ENCODE data around the gene SYCP1.
"Not testable (repeated sequence)": the region's sequence is repeated elsewhere in the genome, so short reads cannot be mapped to it uniquely, and the experiment has no call there.

SYCP1 gene, protein sequence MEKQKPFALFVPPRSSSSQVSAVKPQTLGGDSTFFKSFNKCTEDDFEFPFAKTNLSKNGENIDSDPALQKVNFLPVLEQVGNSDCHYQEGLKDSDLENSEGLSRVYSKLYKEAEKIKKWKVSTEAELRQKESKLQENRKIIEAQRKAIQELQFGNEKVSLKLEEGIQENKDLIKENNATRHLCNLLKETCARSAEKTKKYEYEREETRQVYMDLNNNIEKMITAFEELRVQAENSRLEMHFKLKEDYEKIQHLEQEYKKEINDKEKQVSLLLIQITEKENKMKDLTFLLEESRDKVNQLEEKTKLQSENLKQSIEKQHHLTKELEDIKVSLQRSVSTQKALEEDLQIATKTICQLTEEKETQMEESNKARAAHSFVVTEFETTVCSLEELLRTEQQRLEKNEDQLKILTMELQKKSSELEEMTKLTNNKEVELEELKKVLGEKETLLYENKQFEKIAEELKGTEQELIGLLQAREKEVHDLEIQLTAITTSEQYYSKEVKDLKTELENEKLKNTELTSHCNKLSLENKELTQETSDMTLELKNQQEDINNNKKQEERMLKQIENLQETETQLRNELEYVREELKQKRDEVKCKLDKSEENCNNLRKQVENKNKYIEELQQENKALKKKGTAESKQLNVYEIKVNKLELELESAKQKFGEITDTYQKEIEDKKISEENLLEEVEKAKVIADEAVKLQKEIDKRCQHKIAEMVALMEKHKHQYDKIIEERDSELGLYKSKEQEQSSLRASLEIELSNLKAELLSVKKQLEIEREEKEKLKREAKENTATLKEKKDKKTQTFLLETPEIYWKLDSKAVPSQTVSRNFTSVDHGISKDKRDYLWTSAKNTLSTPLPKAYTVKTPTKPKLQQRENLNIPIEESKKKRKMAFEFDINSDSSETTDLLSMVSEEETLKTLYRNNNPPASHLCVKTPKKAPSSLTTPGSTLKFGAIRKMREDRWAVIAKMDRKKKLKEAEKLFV

DNA sequence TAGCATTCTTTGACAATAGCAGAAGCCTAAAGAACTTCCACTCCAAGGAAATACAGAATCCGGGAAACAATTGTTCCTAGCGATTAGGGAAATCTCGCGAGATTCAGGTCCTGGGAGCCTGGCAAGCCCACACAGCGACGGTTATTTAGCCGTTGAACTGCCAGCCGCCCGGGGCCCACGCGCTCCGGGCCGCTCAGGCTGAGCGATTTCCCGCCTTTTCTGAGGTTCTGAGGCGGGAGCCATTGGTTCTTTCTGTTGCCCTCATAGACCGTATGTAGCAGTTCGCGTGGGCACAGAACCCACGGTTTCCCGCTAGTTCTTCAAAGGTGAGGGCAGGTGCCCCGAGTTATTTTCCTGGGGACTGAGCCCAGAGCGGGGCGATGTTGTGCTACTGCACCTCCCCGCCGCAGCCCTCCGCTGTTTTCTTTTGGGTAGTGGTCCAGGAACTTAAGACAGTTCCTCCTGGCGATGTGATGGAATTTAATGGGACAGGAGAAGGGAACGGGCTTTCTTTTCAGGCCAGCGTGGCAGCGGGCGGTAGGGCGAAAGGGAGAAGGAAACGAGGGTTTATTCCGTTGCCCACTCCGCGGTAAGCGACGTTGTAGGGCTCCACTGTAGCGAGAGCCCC lies at the start of gene SYCP1:
Gene SYCP1, plus strand, starts transcription at position 171 of the 628 bp plus-strand sequence. CDS start 602 bp downstream, outside the sequence.
- no peak for DNase-seq

DNA sequence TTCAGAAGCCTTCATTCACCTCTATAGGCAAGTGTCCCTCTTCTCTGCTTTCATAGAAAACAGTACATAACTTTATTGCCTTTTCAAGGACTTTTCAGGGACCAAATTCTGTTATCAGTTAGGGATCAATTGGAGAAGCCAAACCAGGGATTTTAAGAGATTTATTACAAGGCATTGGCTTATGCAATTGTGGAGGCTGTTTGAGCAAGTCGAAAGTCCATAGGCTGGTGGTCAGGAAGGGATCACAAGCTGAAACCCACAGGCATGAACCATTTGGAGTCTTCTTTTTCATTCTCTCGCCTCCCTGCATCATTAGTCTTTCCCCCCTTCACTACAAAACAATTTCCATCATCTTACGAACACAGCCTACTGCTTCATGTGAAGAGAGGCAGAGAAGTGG lies 34.8 kb upstream of the SYCP1 start:
- DNase-seq = no peak

DNA sequence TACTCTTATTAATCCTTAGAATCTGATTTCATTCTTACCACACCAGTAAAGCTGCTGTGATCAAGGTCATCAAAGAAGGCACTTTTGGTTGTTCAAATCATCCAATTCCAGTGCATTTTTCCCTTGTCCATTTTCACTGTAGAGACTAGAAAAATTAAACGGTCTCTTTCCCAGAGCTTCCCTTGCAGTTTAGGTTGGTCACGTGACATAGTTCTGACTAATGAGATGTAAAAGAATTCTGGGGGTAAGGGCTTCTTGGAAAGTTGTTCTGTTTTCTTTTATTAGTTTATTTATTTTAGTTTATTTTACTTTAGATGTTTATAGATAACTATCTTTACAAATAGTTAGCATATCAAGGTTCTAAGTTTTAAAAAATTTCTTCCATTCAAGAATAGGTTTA lies 34.3 kb upstream of the SYCP1 start:
- no peak for DNase-seq

DNA sequence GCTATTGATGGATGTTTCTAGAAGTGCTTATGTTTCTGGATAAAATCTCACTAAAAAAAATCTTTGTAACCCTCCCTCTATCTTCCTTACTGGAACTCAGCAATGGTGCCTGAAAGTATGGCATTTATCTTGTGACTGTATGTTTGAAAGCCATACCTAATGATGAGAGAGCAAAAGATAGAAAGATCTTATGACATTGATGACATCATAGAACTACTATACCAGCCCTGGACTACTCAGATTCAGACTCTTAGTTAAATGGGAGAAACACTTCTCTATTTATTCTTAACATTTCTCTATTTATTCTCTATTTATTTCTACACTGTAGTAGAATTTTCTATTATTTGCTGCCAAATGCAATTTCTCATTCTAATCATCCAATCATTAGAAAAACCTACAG lies 32.7 kb upstream of the SYCP1 start:
- DNase-seq = no peak

DNA sequence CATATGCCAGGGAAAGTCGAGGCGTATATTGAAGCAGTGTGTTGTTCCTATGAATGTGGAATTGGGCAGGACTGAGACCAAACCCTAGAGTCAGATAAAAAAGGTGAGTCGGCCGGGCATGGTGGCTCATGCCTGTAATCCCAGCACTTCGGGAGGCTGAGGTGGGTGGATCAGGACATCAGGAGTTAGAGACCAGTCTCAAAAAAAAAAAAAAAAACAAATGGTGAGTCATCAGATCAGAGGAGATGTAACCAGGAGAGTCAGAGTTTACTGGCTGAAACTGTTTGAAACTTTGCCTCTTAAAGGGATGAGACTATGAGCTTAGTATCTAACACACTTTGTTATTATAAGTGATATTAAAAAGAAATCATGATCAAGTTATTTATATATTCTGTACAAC lies 26.4 kb upstream of the SYCP1 start:
- no peak for DNase-seq

DNA sequence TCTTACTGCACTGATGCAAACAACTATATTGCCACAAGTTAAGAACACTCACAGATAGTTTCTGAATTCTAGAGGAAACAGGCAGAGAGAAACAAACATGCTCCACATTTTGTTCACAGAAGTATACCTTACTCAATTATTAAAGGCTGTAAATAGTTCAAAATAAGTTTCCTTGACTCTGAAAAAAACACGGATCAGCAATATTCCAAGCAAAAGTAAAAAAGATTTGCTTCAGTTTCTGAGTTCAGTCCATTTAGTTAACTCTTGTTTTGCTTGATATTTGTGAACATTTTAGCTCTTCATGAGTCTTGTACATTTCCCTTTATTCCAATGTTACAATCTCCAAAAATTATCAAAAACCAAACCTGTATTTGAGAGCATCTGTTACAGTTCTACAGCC lies 24.6 kb upstream of the SYCP1 start:
- DNase-seq = not testable (repeated sequence)

DNA sequence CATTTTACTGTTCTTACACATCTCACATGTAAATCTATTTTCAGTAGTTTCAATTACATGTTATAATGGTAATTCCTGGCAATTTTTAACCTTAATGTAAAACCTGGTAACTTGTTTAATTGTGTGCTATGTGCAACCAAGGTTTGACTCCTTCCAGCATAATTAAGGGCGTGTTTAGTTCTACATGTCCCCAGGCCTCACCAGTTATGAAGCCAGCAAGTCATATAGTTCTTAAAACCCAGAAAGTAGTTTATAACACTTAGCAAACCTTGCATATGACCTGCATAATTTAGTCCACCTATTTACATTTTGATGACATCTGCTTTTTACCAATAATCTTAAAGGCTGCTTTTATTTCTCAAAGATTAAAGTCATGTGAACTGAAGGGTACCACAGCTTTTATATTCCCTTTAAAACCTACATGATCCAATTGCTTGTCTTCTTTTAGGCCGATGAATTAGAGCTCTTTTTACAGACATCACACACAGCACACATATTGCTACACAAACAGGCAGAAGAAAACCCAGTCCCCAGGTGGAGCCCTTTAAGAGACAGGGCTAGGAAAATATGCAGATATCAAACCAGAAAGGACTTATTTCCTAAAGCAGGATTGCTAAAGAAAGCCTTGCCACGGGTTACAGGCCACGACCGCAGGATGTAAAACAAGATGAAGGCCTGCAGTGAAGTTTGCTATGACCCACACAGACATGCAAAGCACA lies 23.2 kb upstream of the SYCP1 start:
- DNase-seq = no peak

DNA sequence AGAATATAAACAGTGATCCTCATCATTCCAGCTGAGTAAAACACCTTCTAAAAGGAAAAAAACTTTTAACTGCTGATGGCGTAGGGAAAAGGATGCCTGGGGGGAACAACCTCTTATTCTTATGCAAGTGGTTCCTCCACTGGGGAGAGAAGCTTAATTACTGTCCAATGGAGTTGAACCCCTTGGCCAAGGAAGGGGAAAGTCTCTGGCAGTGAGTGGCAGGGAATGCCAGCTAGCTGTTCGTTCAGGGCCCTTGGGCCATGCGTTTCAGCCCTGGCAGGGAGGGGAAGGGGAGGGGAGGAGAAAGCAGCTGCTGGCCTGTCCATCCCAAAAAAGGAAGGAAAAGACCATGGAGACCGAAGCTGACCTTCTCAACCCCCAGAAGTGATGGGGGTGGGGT lies 22.6 kb upstream of the SYCP1 start:
- no peak for DNase-seq

DNA sequence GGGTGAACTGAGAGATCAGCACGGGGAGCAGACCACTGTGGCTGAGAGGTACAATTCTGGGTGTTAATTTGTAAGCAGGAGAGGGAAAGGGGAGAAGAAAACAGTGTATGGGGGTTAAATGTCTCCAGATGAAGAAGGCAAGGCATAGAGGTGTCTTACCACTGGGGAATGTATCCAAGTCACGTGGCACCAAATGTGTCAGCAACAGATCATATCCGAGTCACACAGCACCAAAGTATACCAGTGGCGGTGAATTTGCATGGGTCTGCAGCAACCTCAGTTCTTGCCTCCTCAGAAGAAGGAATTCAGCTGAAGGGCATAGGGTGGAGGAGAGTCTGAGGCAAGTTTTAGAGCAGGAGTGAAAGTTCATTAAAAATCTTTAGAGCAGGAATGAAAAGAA lies 21.2 kb upstream of the SYCP1 start:
- DNase-seq = no peak

DNA sequence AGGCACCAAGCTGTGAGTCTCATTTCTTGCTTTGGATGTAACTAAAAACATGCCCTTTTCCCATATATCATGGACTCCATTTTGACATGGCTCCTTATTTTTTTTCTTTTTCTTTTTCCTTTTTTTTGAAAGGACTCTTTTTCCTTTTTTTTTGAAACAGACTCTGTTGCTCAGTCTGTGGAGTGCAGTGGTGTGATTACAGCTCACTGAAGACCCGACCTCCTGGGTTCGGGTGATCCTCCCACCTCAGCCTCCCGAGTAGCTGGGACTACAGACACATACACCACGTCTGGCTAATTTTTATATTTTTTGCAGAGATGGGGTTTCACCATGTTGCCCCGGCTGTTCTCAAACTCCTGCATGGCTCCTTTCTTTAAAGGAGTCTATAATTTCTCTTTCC lies 10.4 kb upstream of the SYCP1 start:
- no peak for DNase-seq

DNA sequence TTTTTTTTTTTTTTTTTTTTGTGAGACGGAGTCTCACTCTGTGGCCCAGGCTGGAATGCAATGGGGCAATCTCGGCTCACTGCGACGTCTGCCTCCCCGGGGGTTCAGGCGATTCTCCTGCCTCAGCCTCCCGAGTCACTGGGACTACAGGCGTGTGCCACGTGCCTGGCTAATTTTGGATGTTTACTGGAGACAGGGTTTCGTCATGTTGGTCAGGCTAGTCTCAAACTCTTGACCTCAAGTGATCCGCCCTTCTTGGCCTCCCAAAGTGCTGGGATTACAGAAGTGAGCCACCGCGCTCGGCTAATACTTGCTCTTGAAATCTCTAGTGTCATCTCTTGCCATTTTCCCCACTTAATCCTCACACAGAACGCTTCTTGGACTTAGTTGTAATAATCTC lies 1.1 kb upstream of the SYCP1 start:
- DNase-seq = no peak

DNA sequence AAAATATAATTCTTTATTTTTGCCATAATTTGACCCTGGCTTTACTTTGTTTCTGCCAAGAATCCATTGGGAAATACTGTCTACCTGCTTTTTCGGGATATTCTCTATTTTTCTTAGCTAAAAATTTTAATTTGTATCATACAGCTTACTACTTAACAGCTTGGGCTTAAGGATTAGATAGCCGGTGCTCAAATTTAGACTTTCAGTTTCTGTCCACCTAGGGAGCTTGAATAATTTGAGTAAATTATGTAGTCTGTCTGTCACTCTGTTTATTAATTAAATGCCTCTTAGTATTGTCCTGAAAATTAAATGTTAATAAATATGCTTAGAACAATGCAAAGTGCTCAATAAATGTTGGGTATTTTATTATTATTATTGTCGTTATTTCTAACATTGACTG lies 6.7 kb downstream of the SYCP1 start:
- no peak for DNase-seq

DNA sequence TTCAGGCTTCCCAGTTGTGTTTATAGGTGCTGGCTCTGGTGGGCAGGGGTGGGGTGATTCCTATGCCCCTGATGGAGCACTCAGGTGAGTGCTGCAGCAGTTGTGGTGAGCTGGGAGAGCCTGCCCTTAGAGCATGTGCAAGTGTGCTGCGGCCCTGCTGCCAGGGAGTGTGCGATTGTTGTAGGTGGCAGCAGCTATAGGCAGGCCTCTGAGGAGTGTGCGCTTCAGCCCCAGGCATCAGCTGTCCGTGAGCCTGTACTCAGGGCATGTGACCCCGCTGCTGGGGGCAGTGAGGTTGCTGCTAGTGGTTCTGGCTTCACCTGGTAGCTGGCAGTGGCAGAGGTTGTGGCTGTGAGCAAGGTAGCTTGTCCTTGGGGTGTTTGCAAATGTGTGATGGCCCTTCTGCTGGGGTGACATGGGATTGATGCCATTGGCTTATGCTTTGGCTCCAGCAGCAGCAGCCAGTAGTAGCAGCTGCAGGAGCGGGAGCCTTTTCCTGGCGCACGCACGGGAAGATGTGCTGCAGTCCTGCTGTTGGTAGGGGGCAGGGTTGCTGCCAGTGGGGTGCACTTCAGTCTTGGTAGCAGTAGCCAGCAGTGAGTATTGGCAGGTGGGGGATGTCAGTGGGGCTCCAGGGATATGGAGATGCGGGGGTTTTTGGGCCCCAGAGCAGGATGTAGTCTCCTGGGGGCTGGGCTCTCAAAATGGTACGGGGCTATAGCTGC lies 37.7 kb downstream of the SYCP1 start:
- no peak for DNase-seq

DNA sequence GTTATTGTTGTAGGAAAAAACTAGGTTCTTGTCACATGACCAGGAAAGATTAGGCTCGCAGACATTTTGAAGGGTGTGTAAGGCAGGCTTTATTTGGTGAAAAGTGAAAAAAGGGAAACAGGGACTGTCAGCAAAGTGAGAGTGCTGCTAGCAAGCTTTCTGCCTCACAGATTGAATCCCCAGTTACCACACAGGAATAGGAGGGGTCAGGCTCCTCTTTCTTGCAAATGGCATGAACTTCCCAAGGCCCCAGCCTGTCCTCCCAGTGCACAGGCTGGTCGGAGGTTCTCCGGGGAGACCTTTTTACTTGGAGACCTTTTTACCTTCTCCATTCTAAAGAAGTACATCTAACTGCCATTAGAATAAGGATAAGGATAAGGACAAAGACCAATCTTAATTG lies 42.1 kb downstream of the SYCP1 start:
- no peak for DNase-seq

DNA sequence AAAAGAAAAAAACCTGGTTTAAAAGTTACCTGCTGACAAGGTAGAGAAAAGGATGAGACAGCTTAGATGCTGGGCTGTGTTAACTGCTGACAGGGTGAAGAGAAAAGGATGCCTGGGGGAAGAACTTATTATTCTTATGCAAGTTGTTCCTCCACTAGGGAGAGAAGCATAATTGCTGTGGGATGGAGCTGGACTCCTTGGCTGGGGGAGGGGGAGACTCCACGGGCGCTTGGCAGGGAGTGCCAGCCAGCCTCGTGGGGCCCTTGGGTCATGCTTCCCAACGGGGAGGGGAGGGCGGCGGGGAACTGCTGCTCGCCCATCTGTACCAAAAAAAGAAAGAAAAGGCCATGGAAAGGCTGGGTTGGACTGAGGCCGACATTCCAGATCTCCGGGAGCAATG lies 47.2 kb downstream of the SYCP1 start:
- no peak for DNase-seq

DNA sequence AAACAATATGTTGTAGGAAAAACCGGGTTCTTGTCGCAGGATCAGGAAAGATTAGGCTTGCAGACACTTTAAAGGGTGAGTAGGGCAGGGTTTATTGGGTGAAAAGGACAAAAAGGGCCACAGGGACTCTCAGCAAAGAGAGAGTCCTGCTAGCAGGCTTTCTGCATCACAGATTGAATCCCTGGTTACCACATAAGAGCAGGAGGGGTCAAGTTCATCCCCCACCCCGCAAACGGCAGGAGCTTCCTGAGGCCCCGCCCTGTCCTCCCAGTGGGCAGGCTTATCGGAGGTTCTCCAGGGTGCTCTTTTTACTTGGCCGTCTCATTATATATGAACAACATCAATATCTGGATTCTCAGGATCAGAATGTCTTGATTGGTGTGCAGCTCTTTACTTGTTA lies 47.7 kb downstream of the SYCP1 start:
- DNase-seq = no peak

DNA sequence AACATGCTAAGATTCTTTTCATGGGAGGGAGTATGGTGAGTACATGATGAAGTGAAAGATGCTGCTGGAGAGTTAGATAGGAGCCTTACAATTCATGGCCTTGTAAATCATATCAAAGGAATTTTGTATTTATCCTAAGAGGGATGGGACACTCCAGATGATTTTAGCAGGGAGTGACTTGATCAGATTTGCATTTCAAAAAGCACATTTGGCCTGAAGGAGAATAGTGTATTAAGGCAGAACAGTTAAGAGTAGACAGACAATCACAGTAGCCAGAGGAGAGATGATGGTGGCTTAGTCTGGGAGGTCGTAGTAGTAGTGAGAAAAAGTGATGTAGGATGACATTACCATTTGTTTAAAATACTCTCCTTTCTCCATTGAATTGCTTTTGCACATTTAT lies 48.8 kb downstream of the SYCP1 start:
- no peak for DNase-seq

DNA sequence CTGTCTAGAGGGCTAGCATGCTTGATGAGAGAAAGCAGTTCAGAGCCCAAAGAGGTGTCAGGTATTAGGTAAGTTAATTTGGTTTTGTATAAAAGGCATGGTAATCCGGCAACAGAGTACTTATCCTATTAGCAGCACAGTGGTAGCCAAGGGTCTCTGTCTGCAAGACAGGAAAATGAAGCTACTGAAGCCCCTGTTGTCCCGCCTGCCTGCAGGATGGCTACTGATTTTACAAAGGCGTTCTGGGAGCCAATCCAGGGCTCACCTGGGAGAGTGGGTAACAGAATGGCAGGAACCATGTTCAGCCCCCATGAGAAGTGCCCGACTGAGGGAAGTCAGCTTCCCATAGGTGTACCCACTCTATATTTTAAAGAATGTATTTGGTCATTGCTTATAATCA lies 61.1 kb downstream of the SYCP1 start:
- not testable (repeated sequence) for DNase-seq

DNA sequence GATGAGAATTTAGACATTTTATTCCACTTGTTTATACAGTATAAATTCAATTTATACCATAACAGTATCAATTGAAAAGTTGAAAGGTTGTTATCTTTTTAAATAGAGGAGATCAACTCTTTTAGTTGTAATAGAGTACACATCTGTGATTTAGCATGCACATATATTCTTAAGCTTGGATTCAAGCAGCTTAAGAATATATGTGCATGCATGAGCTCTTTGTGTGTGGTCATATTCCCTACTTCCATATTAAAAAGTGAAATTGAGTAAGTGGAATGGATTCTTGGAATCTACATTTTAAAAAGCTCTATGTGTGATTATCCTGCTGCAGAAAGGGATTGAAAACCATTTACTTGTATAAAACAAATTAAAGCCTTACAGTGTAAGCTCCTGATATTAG lies 71.9 kb downstream of the SYCP1 start:
- DNase-seq = no peak

DNA sequence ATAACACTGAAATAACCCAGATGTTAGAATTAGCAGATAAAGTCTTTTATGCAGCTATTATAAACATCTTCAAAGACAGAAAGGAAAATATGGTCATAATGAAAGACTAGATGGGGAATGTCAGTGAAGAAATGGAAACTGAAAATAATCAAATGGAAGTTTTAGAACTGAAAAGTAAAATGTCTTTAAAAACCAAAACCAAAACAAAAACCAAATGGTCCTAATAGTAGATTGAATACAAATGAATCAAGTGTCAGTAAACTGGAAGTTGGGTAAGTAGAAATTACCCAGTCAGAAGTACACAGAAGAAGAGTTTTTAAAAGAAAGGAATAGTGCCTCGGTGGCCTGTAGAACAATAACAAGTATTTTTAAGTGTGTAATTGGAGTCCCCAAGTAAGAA lies 72.7 kb downstream of the SYCP1 start:
- no peak for DNase-seq

DNA sequence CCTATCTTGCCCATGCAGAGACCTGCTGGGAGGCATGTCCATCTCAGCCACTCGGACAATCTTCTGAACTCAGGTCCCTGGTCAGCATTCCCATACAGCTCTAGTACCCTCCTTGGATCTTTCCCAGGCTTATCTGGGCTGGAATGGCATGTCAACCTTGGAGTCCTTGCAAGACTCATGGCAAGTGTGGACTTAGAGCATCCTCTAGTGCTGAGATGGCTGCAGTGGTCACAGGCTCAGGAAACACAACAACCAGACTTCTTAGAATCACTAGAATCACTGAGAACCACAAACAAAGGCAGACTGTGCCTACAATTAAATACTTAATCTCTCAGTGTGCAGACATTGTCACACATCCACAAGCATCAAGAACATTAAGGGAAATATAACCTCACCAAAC lies 101.9 kb downstream of the SYCP1 start:
- DNase-seq = no peak

DNA sequence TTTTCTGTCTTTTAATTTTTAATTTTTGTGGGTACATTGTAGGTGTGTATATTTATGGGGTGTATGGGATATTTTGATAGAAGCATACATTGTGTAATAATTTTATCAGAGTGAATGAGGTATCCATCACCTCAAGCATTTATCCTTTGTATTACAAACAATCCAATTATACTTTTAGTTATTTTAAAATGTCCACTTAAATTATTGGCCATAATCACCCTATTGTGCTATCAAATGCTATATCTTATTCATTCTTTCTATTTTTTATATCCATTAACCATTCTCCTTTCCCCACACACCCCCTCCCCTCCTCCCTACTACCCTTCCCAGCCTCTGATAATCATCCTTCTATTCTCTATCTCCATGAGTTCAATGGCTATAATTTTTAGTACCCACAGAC lies 104.8 kb downstream of the SYCP1 start:
- DNase-seq = no peak

Measured in NCI-H510A (cell line).